COLO829 (cell line): ENCODE measurements around the gene DDX56.

ENCODE experiments used
- DNase-seq: peaks from one replicate; pipeline ENCODE4 v3.0.0; 2012; ENCODE audit warnings: low spot score

Gene DDX56

DNA sequence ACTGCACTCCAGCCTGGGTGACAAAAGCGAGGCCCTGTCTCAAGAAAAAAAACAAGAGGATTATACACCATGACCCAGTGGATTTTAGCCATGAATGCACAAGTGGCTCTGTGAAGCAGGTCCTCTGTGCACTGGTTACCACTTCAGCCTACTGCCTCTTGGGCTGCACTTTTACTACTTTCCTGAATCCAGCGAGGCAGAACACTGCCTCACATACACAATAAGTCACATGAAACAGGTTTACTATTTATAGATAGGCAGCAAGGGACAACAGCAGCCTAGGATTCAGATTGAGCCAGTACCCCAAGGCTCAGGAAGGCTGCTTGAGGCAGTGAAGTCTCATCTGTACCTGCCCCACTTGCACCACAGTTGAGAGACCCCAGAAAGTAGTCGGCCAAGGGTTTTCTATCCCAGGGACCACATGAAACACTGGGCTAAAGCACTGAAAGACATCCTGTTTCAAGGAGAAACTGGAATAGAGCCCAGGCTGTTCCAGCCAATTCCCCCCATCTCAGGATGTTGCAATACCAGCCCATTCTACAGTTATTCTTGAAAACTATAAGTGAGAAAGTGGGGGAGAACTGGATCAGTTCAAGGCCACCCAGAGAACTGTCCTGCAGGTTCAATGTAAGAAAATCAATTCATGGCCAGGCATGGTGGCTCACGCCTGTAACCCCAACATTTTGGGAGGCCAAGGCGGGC lies 22.4 kb upstream of the DDX56 start:
- DNase-seq = no peak

DNA sequence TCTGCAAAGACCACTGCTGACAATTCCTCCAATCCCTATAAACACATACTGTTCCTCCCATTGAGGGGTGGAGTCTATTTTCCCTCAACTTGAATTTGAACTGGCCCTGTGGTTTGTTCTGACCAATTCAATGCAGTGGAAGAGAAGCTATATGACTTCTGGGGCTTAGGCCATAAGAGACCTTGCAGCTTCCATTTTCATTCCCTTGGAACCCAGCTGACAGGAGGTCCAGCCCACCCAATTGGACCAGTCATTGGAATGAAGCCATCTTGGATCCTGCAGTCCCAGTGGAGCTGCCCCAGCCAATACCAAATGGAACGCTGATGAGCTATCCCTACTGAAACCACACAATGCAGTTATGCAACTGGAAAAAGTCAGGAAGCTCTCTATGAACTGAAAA lies 17.2 kb upstream of the DDX56 start:
- no peak for DNase-seq

DNA sequence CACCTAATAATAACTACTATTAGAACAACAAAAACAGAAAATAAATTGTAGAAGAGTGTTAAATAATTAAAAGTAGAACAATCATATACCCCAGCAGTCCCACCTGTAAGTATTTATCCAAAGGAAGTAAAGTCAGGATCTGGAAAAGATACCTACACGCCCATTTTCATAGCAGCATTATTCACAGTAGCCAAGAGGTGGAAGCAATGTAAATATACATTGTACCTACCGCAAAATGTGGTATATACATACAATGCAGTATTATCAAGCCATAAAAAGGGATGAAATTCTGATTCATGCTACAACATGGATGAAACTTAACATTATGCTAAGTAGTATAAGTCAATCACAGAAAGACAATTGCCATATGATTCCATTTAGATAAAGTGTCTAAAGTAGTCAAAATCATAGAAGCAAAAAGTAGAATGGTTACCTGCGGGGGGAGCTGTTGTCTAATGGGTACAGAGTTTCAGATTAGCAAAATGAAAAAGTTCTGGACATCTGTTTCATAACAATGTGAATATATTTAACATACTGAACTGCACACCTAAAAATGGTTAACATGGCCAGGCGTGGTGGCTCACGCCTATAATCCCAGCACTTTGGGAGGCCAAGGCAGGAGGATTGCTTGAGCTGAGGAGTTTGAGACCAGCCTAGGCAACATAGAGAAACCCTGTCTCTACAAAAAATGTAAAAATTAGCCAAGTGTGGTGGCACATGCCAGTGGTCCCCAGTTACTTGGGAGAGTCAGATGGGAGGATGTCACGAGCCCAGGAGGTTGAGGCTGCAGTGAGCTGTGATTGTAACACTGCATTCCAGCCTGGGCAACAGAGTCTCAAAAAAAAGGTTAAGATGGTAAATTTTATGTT lies 14.4 kb upstream of the DDX56 start:
- DNase-seq = no peak

DNA sequence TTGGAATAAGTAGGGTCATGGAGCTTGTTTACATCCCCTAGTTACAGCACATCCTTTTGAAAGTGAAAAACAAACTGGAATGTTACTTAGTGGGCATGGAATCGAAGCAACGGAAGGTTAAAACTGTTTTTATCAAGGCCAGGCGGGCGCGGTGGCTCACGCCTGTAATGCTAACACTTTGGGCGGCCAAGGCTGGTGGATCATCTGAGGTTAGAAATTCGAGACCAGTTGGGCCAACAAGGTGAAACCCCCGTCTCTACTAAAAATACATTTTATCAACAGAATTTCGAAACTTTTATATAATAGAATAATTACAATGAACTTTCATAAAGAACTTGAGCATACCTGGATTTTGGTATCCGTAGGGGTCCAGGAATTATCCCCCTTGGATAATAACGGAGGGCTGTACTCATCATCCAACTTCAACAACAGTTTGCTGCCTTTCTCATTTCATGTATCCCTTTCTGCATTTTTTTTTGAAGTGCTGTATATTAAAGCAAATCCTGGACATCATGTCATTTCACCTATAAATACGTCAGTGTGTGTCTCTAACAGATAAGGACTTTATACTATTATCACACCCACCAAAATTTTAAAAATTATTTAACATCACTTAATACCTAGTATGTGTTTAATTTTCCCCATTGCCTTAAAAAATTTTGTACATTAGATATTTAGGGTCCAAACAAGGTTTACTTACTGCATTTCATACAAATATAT lies 9.6 kb upstream of the DDX56 start:
- DNase-seq = no peak

DNA sequence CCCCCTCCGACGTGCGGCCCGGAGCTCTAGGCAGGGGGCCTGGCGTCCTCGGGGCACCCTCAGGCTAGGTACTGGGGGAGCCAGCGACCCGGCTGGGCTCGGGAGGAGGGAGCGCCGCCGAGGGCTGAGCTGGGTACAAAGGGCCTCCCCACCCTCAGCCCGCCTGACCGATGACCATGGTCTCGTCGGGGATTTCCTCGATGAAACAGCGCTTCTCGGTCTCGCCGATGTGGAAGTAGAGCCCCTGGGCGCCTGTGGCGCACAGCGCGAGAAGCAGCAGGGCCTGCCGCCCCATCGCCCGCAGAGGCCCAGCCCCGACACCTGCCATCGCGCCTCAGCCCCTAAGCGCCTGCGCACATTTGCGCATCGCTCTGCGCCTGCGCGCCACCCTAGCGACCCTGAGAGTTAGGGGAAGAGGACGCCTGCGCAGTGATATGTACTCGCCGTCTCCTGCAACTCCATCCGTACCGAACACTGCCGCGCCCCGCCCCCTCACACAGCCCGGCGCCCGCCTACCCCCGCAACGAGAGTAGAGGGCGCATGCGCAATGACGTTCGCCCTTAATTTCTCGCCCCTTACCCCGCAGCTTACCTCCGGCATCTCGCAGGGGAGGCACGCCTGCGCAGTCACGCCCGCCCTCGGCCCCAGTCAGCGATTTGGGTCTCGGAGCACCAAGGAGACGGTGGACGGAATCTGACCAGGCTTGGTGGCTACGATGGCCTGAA lies 8.3 kb upstream of the DDX56 start, which contains the start of gene TMED4:
Gene TMED4, minus strand, starts transcription at position 353 of the 725 bp plus-strand sequence. Its CDS starts 25 bp downstream, at position 328.
- peak; percentile 100 for DNase-seq

DNA sequence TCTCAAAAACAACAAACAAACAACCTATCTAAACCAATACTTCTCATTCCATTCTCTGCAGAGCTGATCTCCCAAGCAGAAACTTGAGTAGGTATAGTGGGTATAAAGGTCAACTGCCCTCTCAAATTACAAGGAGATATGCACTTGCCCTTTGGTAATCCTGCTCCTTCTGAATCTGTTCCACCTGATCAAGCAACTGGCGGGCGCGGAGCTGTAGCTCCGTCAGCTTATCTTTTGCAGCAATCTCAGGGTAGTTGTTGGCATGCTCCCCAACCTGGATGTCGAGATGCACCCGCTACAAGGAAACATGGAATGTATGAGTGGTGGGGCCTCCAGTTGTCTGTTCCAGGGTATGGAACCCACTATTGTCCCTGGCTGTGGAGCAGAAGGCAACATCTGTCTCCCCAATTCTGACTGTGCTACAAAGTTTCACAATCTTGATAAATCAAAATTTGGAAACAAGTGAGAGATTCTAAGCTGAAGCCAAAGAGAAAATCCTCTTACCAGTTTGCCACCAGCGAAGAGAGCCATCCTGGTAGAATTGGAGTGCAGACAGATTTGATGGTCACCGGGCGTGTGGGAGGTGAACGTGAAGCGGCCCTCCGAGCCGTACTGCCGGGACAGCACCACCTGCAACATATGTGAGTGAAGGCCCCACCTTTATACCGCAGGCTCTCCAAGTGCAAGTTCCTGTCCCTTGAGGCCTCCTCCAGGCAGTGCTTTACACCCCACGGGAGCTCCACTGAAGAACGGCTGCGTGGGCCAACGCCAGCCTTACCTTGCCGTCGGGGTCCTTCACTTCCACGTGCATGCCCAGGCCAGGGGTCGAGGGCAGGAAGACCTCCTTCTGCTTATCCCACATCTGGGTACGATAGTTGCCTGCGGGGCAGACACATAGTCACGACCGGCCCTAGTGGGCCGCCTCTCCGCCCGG lies 7.5 kb upstream of the DDX56 start:
- no peak for DNase-seq

DNA sequence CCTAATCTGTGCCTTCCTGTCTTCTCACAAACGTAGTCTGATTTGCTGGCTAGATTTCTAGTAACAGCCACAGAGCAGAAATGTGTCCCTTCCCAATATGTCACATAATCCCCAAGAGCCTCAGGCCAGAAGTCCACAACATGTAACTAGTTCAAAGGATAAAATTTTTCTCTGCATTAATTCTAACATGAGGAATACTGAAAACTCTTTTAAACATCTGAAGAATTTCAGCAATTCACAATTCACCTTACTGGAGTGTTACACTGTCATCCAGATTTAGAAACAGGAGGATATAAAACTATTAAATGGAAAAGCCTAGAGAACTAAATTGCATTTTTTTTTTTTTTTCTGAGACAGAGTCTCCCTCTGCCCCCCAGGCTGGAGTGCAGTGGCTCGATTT lies 2.5 kb upstream of the DDX56 start:
- no peak for DNase-seq

DNA sequence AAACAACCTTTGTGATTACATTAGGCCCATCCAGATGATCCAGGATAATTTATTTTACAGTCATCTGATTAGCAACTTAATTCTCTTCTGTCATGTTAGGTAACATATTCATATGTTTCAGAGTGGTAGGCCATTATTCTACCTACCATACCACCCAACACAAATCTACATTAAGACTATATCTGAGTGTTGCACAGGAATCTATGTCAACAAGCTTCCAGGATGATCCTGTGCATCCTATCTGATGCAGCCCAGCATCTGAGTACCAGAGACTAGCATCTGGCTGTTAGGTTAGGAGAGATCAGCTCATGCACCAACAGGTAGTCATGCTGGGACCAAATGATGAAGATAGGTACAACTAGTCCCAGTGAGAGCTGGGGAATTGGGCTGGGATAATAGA lies 1.3 kb upstream of the DDX56 start:
- no peak for DNase-seq

DNA sequence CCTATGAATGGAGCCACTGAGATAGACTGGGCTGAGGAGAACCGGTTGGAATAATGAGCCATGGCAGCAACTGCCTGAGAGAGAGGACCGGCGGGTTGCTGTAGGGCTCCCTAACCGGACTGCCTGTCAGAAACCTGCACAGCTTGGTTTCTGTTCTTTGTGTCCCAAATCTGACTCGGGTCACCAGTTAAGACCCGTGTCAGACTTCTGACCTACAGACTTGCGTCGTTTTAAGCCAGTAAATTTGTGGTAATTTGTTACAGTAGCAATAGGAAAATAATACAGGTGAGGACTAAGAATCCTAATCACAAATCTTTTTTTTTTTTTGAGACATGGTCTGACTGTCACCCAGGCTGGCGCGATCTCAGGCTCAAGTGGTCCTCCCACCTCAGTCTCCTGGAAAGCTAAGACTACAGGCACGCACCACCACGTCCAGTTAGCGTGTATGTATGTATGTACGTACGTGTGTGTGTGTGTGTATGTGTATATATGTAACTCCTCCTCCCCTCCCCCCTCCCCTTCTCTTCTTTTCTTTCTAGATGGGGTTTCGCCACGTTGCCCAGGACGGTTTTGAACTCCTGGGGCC lies 672 bp upstream of the DDX56 start:
- DNase-seq = no peak

DNA sequence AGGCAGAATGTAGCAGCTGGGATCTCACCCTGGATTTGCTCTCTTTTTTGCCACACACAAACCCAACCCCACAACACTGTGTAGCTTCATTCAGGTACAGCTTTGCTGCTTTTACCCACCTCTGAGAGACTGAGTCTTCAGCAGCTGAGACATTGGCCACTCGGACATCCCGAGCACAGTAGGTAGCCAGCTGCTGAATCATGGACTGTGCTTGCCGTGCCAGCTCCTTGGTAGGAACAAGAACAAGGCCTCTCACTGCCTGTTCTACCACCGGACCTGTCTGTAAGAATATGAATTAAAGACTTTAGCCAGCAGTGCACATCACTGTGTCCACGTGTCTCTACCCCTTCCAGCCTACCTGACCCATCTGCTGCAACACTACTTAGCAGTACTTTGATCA lies 937 bp downstream of the DDX56 start:
- DNase-seq = no peak

DNA sequence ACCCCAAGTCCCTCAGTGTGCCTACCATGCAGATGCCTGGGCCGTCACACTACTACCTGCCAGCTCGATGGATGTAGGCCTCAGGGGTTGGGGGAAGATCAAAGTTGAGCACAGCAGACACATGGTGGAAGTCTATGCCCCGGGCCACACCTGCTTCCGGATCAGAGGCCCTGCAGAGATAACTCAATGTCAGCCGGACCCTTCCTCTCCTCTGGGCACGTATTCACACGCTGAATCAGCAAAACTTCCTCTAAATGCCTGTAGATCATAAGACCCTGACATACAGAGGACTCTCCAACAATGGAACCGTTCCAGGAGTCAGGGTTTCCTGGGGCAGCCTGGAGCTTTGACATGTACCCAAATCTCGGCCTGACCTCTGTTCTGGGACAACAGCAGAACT lies 3.7 kb downstream of the DDX56 start:
- DNase-seq = no peak

DNA sequence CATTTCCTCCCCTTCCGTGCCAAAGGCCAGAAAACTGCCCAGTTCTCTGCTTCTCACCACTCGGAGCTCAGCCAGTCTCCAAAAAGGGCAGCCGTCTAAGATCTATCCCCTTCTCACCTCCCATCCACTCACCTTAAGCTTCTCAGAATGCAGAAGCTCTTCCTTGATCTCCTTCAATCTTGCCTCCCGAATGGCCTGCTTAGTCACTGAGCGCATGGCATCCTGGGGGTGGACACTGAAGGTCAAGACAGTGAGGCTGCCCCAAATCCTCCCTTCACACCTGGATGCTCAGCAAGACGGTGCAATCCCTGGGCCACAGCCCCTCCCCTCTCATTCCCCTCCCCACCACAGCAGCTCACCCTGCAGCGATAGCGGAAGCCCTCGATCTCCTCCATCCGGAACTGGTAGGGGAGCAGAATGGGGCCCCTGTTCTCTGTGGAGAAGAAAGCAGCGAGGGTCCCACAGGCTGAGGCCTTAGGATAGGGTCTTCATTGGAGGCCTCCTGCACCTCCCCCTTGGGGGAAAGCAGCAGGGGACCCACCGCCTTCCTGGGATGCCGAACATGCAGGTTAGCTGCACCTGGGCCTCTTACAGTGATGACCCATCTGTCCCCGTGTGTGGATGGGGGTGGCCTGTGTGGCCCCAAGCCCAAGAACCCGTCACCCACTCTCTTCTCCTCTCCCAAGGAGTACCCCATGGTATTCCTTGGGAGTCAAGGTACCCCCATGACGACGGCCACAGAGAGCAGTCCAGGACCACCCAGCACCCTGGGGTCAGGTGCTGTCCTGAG lies 4.7 kb downstream of the DDX56 start:
- DNase-seq = no peak

DNA sequence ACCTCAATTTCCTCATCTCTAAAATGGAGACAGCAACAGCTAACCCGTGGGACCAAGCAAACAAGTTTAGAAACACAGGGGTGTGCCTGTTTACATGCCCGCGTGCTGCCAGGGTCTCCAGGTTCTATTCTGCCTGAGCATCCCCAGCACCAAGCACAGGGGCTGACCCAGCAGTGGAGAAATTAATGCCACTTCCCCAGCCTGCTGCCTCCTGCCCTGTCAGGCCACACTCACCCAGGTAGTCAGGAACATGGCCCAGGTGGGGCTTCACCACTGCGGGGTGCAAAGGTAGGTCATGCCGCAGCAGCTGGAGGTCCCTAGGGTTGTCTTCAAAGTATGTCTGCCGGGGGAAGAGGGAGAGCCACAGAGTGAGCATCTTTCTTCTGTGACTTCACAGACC lies 5.8 kb downstream of the DDX56 start:
- DNase-seq = no peak

DNA sequence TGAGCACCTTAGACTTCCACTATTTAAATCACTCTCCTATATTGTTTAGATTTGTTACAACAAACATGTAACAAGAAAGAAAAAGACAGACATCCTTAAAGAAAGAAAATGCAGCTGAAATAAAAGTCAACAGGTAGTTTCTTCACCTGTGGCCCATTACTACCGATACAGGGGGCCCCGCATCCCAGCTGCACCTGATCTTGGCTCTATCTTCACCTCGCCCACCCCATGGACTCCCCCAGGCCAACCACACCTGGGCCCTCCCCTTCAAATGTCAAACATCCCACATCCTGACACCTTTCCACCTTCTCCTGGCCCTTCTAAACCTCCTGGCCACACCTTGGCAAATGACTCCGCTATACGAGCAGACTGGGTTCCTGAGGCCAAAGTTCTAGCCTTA lies 7.0 kb downstream of the DDX56 start:
- DNase-seq = no peak

DNA sequence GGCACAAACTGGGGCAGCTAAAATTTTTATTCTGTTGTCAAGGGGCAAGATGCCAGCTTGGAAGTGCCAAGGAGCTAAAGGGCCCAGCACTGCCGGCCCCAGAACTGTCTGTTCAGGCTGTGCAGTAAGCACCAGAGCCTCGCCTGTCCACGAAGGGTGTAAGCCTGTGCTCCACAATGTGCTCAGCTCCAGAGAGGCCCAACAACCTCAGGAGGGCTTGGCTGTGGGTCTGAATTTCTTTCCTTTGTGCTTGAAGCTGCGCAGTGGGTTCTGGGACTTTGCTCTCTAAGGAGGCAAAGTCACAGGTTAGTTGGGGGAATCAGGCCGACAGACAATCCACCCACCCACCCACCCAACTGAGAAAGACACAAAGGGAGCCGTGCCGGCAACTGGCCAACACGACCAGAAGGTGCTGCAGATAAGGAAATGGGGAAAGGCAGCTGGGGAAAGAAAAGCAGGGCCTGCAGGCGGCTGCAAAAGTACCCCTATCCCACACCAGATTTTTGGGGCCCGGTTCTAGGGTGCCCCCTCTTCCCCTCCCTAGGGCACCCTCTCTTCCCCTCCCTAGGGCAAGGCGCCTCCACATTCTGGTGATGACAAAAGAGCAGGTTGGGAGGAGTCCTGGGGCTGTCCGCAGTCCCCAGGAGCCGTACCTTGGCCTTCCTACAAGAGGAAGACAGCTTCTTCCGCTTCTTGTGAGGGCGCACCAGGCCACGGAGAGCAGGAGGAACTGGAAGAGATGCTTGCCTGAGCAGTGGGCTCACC lies 7.7 kb downstream of the DDX56 start:
- no peak for DNase-seq

DNA sequence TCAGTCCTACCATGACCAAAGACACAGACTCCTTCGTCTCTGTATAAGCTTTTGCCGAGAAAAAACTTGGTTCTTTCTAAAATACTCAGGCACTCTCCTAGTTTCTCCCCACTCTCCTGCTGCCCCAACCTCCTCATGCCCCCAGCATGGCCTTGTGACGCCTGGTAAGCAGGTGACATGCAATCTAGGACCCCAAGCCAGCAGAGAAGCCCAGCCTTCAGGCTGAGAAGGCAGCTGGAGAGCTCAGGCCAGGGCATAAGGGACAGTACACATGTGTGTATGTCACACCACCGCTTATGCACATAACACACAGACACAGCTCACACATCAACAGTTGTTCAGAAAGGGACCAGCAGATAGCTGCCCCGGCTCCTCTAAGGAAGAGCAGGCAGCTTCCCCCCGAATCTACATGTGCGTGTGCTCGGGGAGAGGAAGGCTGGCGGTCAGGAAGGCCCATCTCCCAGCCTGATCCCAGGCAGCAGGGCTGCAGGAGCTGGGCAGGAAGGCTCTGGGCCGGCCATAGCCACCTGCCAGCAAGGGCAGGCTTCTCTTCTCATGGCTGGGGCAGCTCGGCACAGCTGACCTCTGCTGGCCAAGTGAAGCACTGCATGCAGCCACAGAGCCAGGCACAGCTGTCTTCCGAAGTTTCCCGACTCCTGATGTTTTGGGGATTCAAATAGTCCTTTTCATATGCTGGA lies 8.5 kb downstream of the DDX56 start:
- DNase-seq = peak; percentile 62

DNA sequence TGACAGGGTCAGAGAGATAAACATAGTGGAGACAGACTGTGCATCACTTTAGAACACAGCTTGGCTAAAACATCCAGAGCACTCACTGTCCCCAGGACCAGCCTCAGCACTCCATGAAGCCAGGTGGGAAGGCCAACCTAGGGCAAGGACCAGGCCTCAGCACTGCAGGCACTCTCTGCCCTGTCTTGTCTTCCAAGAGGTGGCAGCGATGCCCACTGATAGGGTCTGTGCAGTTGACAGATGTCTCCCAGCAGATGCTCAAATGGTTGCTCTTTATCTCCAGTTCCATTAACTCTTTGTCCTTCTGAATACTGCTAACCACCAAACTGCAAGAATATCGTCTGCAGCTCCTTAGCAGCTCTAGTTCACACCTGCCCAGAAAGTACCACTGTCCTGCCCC lies 9.1 kb downstream of the DDX56 start:
- no peak for DNase-seq

DNA sequence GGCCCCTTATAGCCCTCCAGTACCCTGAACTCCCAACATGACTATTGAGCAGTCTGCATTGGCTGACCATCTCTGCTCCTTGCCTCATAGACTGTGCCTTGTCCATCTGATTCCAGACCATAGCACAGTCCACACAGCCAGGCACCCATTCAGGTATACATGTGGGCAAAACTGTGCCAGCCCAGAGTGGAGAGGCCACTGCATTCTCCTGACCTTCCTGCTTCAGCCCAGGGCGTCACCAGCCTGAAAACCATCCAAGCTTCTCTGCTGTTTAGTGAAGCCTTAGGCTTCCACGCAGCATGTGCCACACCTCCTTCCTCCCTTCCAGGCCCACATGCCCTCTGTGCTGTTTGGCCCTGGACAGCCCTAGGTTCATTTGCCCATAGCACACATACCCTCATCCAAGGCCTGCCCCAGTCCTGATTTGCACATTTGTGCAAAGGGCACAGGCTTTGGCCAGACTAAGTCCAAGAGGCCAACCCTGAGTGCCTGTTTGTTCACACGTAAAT lies 10.5 kb downstream of the DDX56 start:
- no peak for DNase-seq
